Measurements from ENCODE around the gene MXI1.

Gene MXI1

GRCh38 chr10:110207011-110207804 lies at the start of gene MXI1:
Gene MXI1 (plus strand): TSS chr10:110207605. CDS start chr10:110207809, 204 bp downstream.
- no peak for DNase-seq (ENCODE audit: low read depth)

- no peak for DNase-seq (ENCODE audit: low read depth)
Measured at GRCh38 chr10:110158051-110159005, 49.1 kb upstream of the MXI1 start.

- DNase-seq (ENCODE audit: low read depth) = no peak
Measured at GRCh38 chr10:110160081-110160480, 47.3 kb upstream of the MXI1 start.

- DNase-seq (ENCODE audit: low read depth) = no peak
Measured at GRCh38 chr10:110160522-110160921, 46.9 kb upstream of the MXI1 start.

GRCh38 chr10:110162741-110163145 lies 44.7 kb upstream of the MXI1 start:
- DNase-seq (ENCODE audit: low read depth) = no peak

GRCh38 chr10:110163192-110163773 lies 44.1 kb upstream of the MXI1 start:
- no peak for DNase-seq (ENCODE audit: low read depth)

- DNase-seq (ENCODE audit: low read depth) = no peak
Measured at GRCh38 chr10:110163841-110164240, 43.6 kb upstream of the MXI1 start.

- DNase-seq (ENCODE audit: low read depth) = no peak
Measured at GRCh38 chr10:110165239-110165638, 42.2 kb upstream of the MXI1 start.

GRCh38 chr10:110167149-110167548 lies 40.3 kb upstream of the MXI1 start:
- DNase-seq (ENCODE audit: low read depth) = no peak

GRCh38 chr10:110168601-110169481 lies 38.6 kb upstream of the MXI1 start:
- DNase-seq (ENCODE audit: low read depth) = no peak

- no peak for DNase-seq (ENCODE audit: low read depth)
Measured at GRCh38 chr10:110169586-110169985, 37.8 kb upstream of the MXI1 start.

GRCh38 chr10:110170142-110170971 lies 37.0 kb upstream of the MXI1 start:
- no peak for DNase-seq (ENCODE audit: low read depth)

- DNase-seq (ENCODE audit: low read depth) = no peak
Measured at GRCh38 chr10:110171032-110171431, 36.4 kb upstream of the MXI1 start.

- DNase-seq (ENCODE audit: low read depth) = no peak
Measured at GRCh38 chr10:110172155-110172554, 35.2 kb upstream of the MXI1 start.

- DNase-seq (ENCODE audit: low read depth) = no peak
Measured at GRCh38 chr10:110174201-110174600, 33.2 kb upstream of the MXI1 start.

- no peak for DNase-seq (ENCODE audit: low read depth)
Measured at GRCh38 chr10:110174816-110175215, 32.6 kb upstream of the MXI1 start.

GRCh38 chr10:110175406-110175805 lies 32.0 kb upstream of the MXI1 start:
- no peak for DNase-seq (ENCODE audit: low read depth)

- DNase-seq (ENCODE audit: low read depth) = no peak
Measured at GRCh38 chr10:110176141-110177030, 31.0 kb upstream of the MXI1 start.

GRCh38 chr10:110179220-110179619 lies 28.2 kb upstream of the MXI1 start:
- no peak for DNase-seq (ENCODE audit: low read depth)

- DNase-seq (ENCODE audit: low read depth) = no peak
Measured at GRCh38 chr10:110181451-110181850, 26.0 kb upstream of the MXI1 start.
